Common myeloid progenitor, CD34-positive (primary cell): ENCODE results near the gene LYRM9.
"Not testable (repeated sequence)": the region's sequence is repeated elsewhere in the genome, so short reads cannot be mapped to it uniquely, and the experiment has no call there.

Experiments
- CTCF ChIA-PET: fragments of 350-600 bp; sonication (Branson Sonifier 250); formaldehyde crosslinking; loops from one replicate; lab custom pipeline; 2021; ENCODE audit warnings: antibody characterized with exemption; lab: Charles Lee
- POLR2A ChIA-PET: fragments of 350-600 bp; sonication (Branson Sonifier 250); formaldehyde crosslinking; loops from one replicate; lab custom pipeline; 2021; ENCODE audit warnings: antibody characterized with exemption; lab: Charles Lee
- DNase-seq, 3 donors: peaks; one replicate each; pipeline versions ENCODE4 v3.0.0 to v3.0.0-alpha.2; 2013
- H3K27ac ChIP-seq, 2 experiments: 1 replicate in 1 of 2; 2 replicates in 1 of 2; pipeline ENCODE4 v1.7.0; 2013; ENCODE audit warnings: inconsistent platforms in 2 of 2, low read length in 2 of 2, mild to moderate bottlenecking in 2 of 2, low read depth in 1 of 2, moderate library complexity in 1 of 2; ENCODE audit not compliant: severe bottlenecking in 2 of 2, insufficient read depth in 1 of 2, poor library complexity in 1 of 2
- H3K27me3 ChIP-seq, 5 experiments: replicated peaks in 2 of 5; 1 replicate in 3 of 5; 2 replicates in 2 of 5; pipeline versions ENCODE4 v1.6.1 to v1.7.0; 2013; ENCODE audit warnings: low read length in 4 of 5, mild to moderate bottlenecking in 2 of 5, moderate library complexity in 2 of 5, inconsistent platforms in 1 of 5; ENCODE audit not compliant: insufficient read depth in 5 of 5, control insufficient read depth in 4 of 5
- H3K36me3 ChIP-seq, 4 experiments: 1 replicate in 2 of 4; 2 replicates in 2 of 4; pipeline versions ENCODE4 v1.6.1 to v1.7.0; 2013; ENCODE audit warnings: low read length in 3 of 4, control low read depth in 1 of 4, mild to moderate bottlenecking in 1 of 4; ENCODE audit not compliant: control insufficient read depth in 4 of 4, insufficient read depth in 4 of 4
- H3K4me1 ChIP-seq, 4 experiments: 1 replicate in 3 of 4; 2 replicates in 1 of 4; pipeline versions ENCODE4 v1.6.1 to v1.7.1; 2013; ENCODE audit warnings: low read length in 3 of 4, mild to moderate bottlenecking in 3 of 4, control low read depth in 1 of 4, inconsistent platforms in 1 of 4, moderate library complexity in 1 of 4; ENCODE audit not compliant: control insufficient read depth in 4 of 4, insufficient read depth in 4 of 4; ENCODE audit errors: control extremely low read depth in 1 of 4
- H3K4me3 ChIP-seq, 7 experiments: 1 replicate in 4 of 7; 2 replicates in 3 of 7; pipeline versions ENCODE4 v1.5.1 to v1.7.0; 2013; ENCODE audit warnings: mild to moderate bottlenecking in 7 of 7, low read length in 6 of 7, moderate library complexity in 6 of 7, inconsistent platforms in 2 of 7, low read depth in 2 of 7, control low read depth in 1 of 7; ENCODE audit not compliant: insufficient read depth in 4 of 7, control insufficient read depth in 1 of 7; ENCODE audit errors: extremely low read depth in 1 of 7
- H3K9me3 ChIP-seq, 5 experiments: 1 replicate in 4 of 5; 2 replicates in 1 of 5; pipeline versions ENCODE4 v1.6.1 to v1.7.1; 2013; ENCODE audit warnings: low read length in 4 of 5, mild to moderate bottlenecking in 2 of 5, inconsistent platforms in 1 of 5, low read depth in 1 of 5, moderate library complexity in 1 of 5; ENCODE audit not compliant: control insufficient read depth in 4 of 5, insufficient read depth in 2 of 5; ENCODE audit errors: control extremely low read depth in 1 of 5
- WGBS: methylation state at CpG from one replicate; pipeline ENCODE4 v1.1.5; 2013; ENCODE audit not compliant: insufficient coverage; 5-methylcytosine and 5-hydroxymethylcytosine counted together

LYRM9 gene

GRCh38 chr17:27891841-27892240 lies 1.3 kb downstream of the LYRM9 start:
- H3K9me3 ChIP-seq, result no peaks in the 10 kb centered on the region
- WGBS, result 100% methylated on average over 6 of the region's 9 CpGs
- no peak overlapping the region for H3K27ac ChIP-seq
- CTCF ChIA-PET, result interaction anchor here (0.6 to 3.6 kb wide), 5 partner anchors 9 to 283 kb away, joined by 3 to 23 read pairs (median 4); no protein-coding TSS in a partner anchor
- peaks cover 14 to 39% (median 24%) of the 10 kb centered on the region in 4 experiments for H3K4me1 ChIP-seq
- H3K27me3 ChIP-seq, result no peaks in the 10 kb centered on the region
- H3K36me3 ChIP-seq, result peaks cover 0 to 2% (median 0%) of the 10 kb centered on the region in 4 experiments
- H3K4me3 ChIP-seq, result no peak overlapping the region
- POLR2A ChIA-PET, result no interaction called here
- DNase-seq, result no peak

GRCh38 chr17:27889711-27890251 lies 3.4 kb downstream of the LYRM9 start:
- CTCF ChIA-PET, result interaction anchor here (2.1 to 2.9 kb wide), 2 partner anchors 9 to 10 kb away, joined by 7 to 9 read pairs; no protein-coding TSS in a partner anchor
- Histone ChIP-seq H3K27me3 (no peaks in the 10 kb centered on the region), H3K36me3 (peaks cover 0 to 2% (median 0%) of the 10 kb centered on the region in 4 experiments), H3K4me3 (no peak overlapping the region), H3K4me1 (peaks cover 12 to 33% (median 20%) of the 10 kb centered on the region in 4 experiments), H3K27ac (no peak overlapping the region), H3K9me3 (no peaks in the 10 kb centered on the region)
- 100% methylated on average over 2 of the region's 4 CpGs for WGBS
- POLR2A ChIA-PET, result no interaction called here
- no peak for DNase-seq

DNA sequence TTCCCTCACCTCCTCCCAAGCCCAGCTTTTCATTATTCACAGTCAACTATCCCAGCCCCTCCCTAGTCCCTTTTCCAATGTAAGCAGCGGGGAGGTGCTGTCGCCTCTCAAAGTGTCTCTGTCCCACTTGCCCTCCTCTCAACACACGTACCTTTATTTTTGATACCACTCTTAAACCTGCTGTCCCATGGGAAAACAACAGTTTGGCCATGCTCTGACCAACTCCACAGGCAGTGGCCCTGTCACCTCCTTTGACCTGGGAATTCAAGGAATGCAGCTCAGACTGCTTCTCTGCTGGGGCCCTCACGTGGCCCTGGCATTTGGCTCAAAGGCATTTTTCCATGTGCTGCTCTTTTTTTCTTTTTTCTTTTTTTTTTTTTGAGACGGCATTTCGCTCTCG lies 4.2 kb downstream of the LYRM9 start:
- CTCF ChIA-PET, result interaction anchor here (2.1 to 2.9 kb wide), 2 partner anchors 8 to 10 kb away, joined by 7 to 9 read pairs; no protein-coding TSS in a partner anchor
- POLR2A ChIA-PET, result no interaction called here
- no peaks in the 10 kb centered on the region for H3K9me3 ChIP-seq
- no peaks in the 10 kb centered on the region for H3K27me3 ChIP-seq
- DNase-seq, result no peak
- no peak overlapping the region for H3K27ac ChIP-seq
- H3K4me1 ChIP-seq, result peaks cover 9 to 25% (median 15%) of the 10 kb centered on the region in 4 experiments
- 86% methylated on average over 7 of the region's 7 CpGs for WGBS
- no peak overlapping the region for H3K4me3 ChIP-seq
- peaks cover 0 to 2% (median 0%) of the 10 kb centered on the region in 4 experiments for H3K36me3 ChIP-seq

DNA sequence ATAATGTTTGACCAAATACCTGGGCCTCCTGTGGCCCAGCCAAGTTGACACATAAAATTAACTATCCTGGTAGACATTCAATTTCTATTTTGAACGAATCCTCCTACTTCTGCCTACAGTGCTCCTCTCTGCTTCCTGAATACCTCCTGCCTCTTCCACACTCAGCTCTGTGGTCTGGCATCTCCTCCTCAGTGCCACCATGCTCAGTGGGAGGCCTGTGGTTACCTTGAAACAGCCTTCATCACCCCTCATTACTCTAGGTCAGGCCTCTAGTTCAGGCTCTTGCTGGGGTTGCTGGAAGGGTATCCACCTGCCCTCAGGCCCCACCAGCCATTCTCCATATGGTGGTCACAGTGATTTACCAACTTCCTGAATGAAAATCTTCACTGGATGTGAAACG lies 5.1 kb downstream of the LYRM9 start:
- no peak overlapping the region for H3K27ac ChIP-seq
- no peaks in the 10 kb centered on the region for H3K27me3 ChIP-seq
- H3K36me3 ChIP-seq, result peaks cover 0 to 2% (median 0%) of the 10 kb centered on the region in 4 experiments
- peaks cover 3 to 19% (median 9%) of the 10 kb centered on the region in 4 experiments for H3K4me1 ChIP-seq
- POLR2A ChIA-PET, result no interaction called here
- 14% methylated on average over 1 of the region's 2 CpGs for WGBS
- CTCF ChIA-PET, result interaction anchor here (1.2 kb wide), 1 partner anchor 87 kb away, joined by 3 read pairs; no protein-coding TSS in a partner anchor
- no peak overlapping the region for H3K4me3 ChIP-seq
- no peak for DNase-seq
- no peaks in the 10 kb centered on the region for H3K9me3 ChIP-seq

GRCh38 chr17:27886348-27886906 lies 6.7 kb downstream of the LYRM9 start:
- H3K9me3 ChIP-seq, H3K27ac ChIP-seq, POLR2A ChIA-PET, DNase-seq, H3K4me3 ChIP-seq, H3K36me3 ChIP-seq, H3K27me3 ChIP-seq: not testable (repeated sequence)
- H3K4me1 ChIP-seq, result peaks cover 0 to 20% (median 4%) of the 10 kb centered on the region in 4 experiments
- WGBS, result 95% methylated on average over 7 of the region's 8 CpGs
- CTCF ChIA-PET, result interaction anchor here (1.6 to 14.0 kb wide), 3 partner anchors 81 to 232 kb away, joined by 4 to 223 read pairs (median 128); partner anchors contain the start of gene NOS2

DNA sequence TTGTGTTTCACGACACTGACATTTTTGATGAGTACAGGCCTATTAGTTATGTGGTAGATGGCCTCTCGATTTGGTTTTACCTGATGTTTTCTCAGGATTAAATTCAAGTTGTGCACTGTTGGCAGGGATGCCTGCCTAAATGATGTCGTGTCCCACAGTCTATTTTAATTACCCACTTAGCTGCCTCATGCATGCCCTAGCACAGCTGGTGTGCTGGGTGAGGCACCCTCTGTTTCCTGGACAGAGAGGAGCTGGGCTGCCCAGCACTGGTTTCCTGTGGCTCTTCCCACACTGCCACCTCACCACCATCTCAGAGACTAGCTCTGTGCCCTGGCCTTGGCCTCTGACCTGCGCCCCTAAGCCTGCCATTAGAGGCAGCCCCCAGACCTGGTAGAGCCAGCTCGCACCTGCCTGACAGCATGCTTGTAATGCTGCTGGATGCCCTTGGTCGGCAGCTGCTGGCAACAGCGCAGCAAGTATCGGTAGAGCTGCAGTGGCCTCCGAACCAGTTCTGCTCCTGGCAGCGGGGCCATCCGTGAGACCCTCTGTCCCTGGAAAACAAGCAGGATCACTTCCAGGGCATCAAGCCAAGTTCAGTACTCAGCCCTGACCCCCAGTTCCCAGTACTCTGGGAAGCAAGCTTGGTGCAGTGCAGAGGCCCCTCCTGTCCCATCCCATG lies 10.9 kb downstream of the LYRM9 start:
- H3K4me1 ChIP-seq, result peaks cover 0 to 7% (median 2%) of the 10 kb centered on the region in 4 experiments
- CTCF ChIA-PET, result interaction anchor here (2.0 to 14.0 kb wide), 4 partner anchors 11 to 123 kb away, joined by 5 to 223 read pairs (median 76); partner anchors contain the start of genes LYRM9 and NOS2
- no peak for DNase-seq
- peaks cover 0 to 7% (median 1%) of the 10 kb centered on the region in 4 experiments for H3K36me3 ChIP-seq
- POLR2A ChIA-PET, result interaction anchor here (0.6 kb wide), 1 partner anchor 299 kb away, joined by 3 read pairs; no protein-coding TSS in a partner anchor
- H3K27ac ChIP-seq, result no peak overlapping the region
- no peaks in the 10 kb centered on the region for H3K27me3 ChIP-seq
- H3K4me3 ChIP-seq, result no peak overlapping the region
- 91% methylated on average over 10 of the region's 11 CpGs for WGBS
- no peaks in the 10 kb centered on the region for H3K9me3 ChIP-seq
